COLO829 (cell line): ENCODE data around the gene VWF.
A peak's percentile ranks its signal among the peaks of the same experiment; 100 is the strongest.

Experiments
- DNase-seq: peaks from one replicate; pipeline ENCODE4 v3.0.0; 2012; ENCODE audit warnings: low spot score

Gene VWF

DNA sequence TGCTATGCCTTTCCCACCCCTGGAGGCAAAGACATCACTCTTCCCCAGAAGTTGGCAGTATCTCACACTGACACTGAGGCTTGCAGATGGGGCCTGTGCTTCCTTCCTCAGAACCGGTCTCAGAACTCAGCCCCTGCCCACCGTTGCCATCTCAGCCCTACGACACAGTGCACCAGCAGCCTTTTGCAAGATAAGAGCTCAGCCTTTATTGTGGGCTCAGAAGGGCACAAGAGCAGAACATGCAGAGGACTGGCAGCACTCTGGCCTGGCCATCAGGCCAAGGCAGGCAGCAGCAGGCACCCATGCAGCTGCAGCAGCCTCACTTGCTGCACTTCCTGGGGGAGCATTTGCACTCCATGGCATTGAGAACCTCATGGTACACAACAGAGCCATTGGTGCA, 175.8 kb downstream of the VWF start:
- no peak for DNase-seq

DNA sequence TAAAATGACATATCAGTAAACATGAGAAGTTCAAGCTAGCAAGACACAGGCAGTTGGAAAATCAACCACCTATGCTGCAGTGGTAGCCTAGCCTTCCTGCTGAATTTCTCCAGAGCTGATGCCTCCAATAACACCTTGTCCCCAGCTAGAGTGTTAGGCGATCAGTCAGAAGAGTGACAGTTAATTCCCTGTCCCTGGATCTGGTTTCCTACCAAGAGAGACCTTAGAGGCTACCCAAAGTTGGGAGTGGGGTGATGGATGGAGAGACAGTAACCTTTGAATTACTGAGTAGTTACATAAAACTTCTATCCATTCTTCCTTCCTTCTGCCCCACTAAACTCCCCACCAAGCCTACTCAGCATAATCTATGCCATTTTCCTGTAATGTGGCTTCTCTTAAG, 177.5 kb downstream of the VWF start:
- no peak for DNase-seq

GRCh38 chr12:5946388-5946787, 178.1 kb downstream of the VWF start:
- no peak for DNase-seq

DNA sequence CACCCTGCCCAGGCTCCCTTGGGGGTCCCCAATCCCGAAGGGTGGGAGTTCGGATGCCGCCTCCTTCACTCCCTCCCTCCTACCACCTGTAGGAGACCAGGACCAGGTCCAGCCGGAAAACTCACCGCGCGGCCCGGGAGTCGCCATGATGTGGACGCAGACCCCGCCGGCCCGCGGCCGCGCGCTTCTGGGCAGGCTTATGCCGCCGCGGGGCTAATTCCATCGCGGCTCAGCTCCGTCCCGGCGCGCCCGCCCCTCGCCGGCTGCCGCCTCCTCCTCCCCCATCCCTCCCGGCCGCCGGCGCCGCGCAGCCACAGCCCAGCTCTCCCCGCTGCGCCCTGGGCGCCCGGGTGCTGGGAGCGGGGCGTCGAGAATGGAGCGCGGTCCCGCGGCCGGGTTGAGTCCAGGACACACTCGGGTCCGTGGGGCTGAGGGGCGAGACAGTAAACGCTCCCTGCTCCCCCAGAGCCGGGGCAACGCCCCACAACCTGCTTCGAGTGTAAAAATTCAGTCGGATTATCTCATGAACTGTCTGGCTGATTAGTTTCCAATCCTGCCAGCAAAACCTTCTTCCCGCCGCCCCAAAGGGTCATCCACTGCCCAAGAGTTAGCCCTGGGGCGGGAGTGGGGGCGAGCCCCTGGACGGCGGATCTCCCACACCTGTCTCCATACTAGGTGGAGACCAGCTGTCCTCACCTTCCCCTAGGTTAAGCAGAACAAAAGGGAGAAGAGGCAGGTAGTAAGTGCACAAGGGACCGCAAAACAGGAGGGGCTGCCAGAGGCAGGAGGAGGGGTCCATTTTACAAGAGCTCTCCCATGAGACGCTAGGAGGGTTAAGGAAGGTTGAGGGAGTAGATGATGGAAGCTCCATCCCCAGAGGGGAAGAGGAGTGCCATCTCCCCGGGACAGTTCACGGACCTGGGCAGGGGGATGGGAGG, 179.1 kb downstream of the VWF start, which contains the start of gene ANO2:
Gene ANO2 (minus strand): TSS at position 189 of the 938 bp plus-strand sequence. CDS start 42 bp downstream, at position 147.
- DNase-seq, result no peak

DNA sequence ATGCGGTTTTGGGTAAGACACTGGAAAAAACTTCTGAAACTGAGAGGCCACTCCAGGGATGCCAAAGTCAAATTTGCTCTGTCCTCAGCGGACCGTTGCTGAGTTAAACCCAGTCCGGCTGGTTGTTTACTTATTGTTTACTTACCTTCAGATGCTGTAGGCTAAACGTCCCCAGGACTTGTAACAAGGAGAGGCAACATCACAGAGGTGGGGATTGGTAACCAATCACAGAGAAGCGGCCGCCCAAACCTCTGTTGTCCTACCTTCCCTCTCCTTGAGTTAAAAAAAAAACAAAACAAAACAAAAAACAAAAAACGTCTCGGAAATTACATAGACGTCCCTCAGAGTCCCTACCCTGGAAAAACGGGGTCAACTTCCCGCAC, 179.8 kb downstream of the VWF start:
- DNase-seq, result no peak

DNA sequence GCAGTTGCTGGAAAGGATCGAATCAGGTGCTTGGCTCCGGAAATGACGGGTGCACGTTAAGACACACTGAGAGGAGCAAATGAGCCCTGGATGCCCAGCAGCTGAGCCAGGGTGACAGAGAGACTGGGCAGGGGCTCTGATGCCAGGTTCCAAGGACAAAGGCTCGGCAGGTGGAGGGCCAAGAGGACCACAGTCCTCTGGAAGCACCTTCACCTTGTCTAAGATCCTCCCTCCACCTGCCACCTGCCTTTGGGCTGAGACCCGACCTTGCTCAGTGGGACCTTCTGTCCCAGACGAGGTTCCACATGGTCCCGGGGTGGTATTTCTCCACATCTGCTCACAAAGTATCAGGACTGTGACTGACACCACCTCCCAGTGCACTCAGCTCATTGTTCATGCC, 180.4 kb downstream of the VWF start:
- no peak for DNase-seq

- no peak for DNase-seq
Measured at GRCh38 chr12:5941907-5942306, 182.6 kb downstream of the VWF start.

DNA sequence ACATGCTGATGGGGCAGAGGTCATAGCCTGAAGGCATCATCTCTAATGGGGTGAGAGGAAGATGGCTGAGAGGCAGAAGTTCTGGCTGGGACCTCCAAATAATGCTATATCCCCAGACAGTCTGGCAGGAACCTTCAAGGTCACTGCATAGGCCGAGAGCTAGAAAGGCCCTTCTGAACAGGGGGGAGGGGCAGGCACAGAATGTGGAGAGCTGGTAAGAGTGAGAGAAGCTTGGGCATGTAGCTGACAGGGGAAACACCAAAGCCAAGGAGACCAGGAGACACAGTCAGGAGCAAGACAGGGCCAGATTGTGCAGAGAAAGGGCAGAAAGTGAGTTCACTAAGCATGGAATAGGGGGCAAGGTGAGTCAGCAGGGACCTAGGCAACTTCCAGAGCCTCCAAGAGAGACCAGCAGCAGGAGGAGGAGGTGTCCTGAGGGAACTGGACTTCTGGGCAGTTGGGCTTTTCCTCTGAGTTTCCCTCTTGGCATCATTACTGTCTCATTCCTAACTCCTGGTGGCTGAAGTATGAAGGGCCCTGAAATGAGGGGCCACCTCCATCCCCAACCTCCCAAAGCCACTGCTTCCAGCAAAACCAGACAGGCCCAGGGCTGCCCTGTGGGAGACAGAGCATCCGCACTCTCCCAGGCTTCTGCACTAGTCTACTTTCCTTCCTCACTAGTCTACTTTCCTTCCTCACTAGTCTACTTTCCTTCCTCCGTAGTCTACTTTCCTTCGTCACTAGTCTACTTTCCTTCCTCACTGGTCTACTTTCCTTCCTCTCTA, 196.5 kb downstream of the VWF start:
- DNase-seq, result no peak

GRCh38 chr12:5925646-5926045, 198.8 kb downstream of the VWF start:
- no peak for DNase-seq

DNA sequence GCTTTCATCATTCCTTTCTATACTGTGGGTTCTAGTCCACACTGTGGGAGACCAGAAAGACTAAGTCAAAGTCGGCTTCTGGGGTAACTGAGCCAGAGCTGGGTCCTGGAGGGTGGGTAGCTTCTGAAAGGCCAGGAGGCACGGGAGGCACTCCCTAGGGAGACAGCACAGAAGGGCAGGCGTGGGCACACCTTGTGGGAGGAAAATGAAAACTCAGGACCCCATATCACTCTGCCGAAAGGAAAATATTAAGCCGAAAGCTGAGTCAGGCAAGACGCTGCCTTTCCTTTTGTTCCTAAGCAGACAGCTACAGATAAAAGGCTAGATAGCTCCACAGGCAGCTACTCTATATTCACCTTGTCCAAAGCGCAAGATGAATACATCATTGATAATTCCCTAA, 200.1 kb downstream of the VWF start:
- no peak for DNase-seq

GRCh38 chr12:5923751-5924150, 200.7 kb downstream of the VWF start:
- no peak for DNase-seq

- no peak for DNase-seq
Measured at GRCh38 chr12:5923043-5923605, 201.3 kb downstream of the VWF start.

DNA sequence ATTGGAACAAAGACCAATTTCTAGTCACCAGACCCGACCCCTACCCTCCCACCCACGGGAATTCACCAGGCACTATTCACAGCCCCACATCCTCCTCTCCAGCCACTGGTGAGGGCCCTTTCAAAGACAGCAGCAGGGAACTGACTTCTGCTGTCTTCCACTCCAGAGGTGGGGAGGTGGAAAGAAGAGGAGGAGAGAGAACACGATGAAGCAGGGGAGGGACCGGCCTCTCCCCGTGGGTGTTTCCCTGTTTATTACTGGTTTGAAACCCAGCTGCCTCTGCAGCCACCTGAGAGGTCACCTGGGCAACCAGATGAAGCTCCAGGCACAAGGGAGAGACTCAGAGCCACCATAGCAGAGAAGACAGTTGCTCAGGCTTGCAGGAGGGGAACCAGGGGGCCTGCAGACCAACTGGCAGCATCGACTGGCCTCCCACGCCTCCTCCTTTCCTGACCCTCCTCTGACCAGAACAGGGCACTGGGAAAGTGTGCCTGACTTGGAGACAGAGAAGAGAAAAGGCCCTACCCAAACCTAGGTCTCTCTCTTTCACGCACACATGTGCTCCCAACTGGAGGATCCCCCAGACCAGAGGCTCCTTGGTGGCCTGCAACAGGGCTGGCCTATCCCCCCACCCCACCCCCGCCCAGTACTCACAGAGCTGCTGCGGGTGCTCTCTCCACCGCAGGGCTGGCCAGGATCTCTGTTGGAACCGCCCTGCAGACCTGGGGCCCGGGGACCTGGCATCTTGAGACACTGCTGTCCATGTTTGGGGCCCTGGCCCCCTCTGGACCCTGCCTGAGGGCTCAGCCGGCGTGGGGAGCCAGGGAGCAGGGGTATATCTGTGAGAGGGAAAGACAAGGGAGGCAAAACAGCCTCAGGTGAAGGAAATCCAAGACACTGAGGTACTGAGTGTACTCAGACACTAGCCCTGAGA, 202.2 kb downstream of the VWF start:
- no peak for DNase-seq

- no peak for DNase-seq
Measured at GRCh38 chr12:5921027-5921909, 203.2 kb downstream of the VWF start.

DNA sequence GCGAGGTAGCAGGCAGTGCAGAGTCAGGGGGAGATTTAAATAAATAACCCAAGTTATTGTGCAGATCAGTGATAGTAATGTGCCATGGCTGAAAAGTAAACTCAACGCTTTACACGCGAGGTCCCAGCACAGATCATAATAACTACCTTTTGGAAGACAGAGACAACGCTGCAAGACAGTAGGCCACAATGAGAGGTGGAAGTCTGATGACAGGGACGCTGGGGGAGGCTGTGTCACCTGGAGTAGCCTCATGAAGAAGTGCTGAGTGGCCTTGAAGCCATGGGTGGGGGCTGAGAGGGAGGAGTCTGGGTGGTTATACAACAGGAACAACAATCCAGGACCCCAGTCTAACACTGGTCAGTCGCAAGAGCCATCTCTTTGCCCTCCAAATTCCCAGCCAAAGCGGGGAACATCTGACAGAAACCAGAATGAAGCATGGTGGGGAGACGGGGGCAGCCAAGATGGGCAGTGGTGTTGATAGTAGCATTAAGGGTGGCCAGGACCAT, 207.6 kb downstream of the VWF start:
- DNase-seq, result no peak

GRCh38 chr12:5915511-5915910, 209.0 kb downstream of the VWF start:
- DNase-seq, result no peak

DNA sequence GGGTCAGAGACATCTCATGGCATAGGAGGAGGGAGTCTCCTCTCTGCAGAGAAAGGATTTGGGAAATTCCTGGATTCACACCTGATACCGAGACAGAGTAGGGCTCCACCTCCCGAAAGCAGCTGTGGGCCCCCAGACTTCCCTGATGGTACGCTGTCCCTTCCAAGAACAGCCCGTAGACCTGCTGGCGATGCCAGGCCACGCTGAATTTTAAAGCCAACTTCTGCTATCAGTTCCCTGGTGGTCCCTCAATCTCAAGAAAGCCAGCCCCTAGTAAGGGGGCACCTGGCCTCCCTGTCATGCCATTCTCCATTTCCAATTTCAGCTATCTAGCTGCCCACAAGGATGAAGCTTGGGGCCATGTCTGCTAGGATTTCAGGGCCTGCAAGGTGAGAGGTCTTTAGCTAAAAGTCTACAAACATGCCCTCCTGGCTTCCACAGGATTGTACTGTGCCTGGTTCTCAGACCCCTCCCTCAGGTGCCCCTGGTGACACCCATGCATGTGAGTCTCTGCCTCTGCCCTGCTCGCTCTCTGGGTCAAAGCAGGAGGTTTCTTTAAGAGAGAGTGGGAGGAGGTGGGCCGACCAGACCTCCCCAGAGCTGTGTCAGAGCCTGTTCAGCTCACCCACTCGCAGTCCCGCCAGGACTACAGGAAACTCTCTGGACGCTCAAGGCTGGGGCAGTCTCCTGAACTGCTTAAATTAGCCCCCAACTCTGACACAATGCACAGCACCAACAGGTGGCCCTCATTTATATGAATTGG, 209.9 kb downstream of the VWF start:
- no peak for DNase-seq

DNA sequence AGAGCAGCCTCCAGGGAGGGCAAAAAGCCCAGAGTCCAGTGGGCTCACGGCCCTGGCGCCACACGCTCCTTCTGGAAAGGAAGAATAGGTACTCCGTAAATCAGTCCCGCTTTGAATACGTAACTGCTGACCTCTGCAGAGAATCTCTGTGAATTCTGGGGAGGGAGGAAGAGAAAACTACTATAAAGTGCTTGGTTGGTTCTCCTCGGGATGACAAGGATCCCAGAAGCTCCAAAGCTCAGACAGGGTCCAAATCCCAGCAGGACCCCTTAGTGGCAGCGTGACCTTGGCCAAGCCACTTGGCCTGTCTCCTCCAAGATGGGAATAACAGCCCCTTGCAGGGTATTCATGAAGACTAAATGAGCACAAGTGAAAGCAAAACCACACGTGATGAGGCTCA, 211.1 kb downstream of the VWF start:
- DNase-seq, result no peak

DNA sequence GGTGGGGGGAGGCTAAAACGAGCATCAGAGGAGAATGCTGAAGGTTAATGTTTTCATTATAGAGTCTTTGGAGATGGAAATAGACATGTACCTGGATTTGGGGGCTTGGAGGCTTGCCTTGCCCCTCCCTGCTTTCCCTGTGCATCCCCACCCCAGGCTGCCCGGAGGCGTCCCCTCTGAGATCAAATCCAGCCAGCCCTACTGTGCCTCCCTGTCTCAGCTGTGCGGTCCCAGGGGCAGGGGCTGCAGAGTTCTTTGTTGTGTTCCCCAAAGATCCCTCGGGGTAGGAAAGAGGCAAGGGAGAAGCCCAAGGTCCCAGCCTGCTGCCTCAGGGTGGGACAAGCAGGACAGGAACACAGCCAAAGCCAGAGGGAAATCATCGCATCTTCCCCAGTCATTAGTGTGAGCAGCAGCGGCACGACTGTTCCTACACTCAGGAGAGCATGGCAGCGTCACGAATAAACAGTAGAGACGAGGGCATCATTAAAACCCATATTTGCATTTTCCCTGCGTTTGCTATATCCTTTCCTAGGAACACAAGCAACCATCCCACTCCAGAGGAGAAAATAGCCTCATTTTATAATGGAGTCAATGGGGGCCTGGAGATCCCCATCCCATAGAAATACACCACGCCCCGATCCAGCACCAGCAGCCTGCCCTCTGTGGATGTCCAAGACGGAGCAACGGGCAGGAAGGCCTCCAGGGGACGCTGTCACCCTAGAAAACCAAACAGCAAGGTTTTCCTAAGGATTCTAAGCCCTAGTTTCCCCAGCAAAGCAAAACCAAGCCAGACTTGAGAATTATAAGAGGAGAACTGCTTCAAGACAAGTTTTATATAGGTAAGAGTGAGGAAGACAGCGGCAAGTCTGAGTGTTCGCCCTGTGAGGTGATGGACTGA, 211.8 kb downstream of the VWF start:
- peak; percentile 20 for DNase-seq
